Measurements from ENCODE around the gene CIAO2B. TPM values are rescaled to one million over a fixed set of nuclear protein-coding genes. Genes with fewer than 3 reads are reported as not detected.
A peak's percentile ranks its signal among the peaks of the same experiment; 100 is the strongest.

Gene CIAO2B
- polyA plus RNA-seq, 2 donors = 139 to 266 TPM

GRCh38 chr16:66923866-66924265 is 10.3 kb downstream of the CIAO2B start:
- Histone ChIP-seq H3K4me3 (ENCODE audit: low read depth in 1 of 2, low read length in 2 of 2) (peak overlapping the region; percentile 40 to 55), H3K27me3 (ENCODE audit: control insufficient read depth in 1 of 2, insufficient read depth in 2 of 2, low read length in 2 of 2) (no peaks in the 10 kb centered on the region), H3K4me1 (ENCODE audit: control insufficient read depth in 2 of 2, insufficient read depth in 2 of 2, low read length in 1 of 2) (peaks cover 16 to 45% of the 10 kb centered on the region in 2 donors), H3K27ac (ENCODE audit: low read depth in 2 of 2, low read length in 1 of 2) (peak overlapping the region; percentile 70 to 83), H3K36me3 (ENCODE audit: control insufficient read depth in 2 of 2, insufficient read depth in 2 of 2, low read length in 1 of 2) (peaks cover 0 to 6% of the 10 kb centered on the region in 2 donors), H3K9me3 (ENCODE audit: control insufficient read depth in 2 of 2, insufficient read depth in 1 of 2, low read depth in 1 of 2, low read length in 1 of 2) (no peaks in the 10 kb centered on the region)
- WGBS, 2 donors = 34 to 38% methylated on average over 3 of the region's 3 CpGs

- H3K4me3 ChIP-seq (ENCODE audit: low read depth in 1 of 2, low read length in 2 of 2) = peak overlapping the region; percentile 40 to 55
These were observed 10.9 kb downstream of the CIAO2B start for GRCh38 chr16:66923247-66923731.

GRCh38 chr16:66921729-66922450 is 12.3 kb downstream of the CIAO2B start:
- Histone ChIP-seq H3K27me3 (ENCODE audit: control insufficient read depth in 1 of 2, insufficient read depth in 2 of 2, low read length in 2 of 2) (no peaks in the 10 kb centered on the region), H3K4me1 (ENCODE audit: control insufficient read depth in 2 of 2, insufficient read depth in 2 of 2, low read length in 1 of 2) (peaks cover 11 to 42% of the 10 kb centered on the region in 2 donors), H3K36me3 (ENCODE audit: control insufficient read depth in 2 of 2, insufficient read depth in 2 of 2, low read length in 1 of 2) (peaks cover 0 to 6% of the 10 kb centered on the region in 2 donors), H3K4me3 (ENCODE audit: low read depth in 1 of 2, low read length in 2 of 2) (no peak overlapping the region), H3K27ac (ENCODE audit: low read depth in 2 of 2, low read length in 1 of 2) (no peak overlapping the region), H3K9me3 (ENCODE audit: control insufficient read depth in 2 of 2, insufficient read depth in 1 of 2, low read depth in 1 of 2, low read length in 1 of 2) (no peaks in the 10 kb centered on the region)
- 63 to 69% methylated on average over 41 to 42 of the region's 42 CpGs for WGBS, 2 donors

More at GRCh38 chr16:66923247-66923731, 10.9 kb downstream of the CIAO2B start:
- H3K27ac ChIP-seq (ENCODE audit: low read depth in 2 of 2, low read length in 1 of 2) = peak overlapping the region; percentile 70 to 83
- peaks cover 0 to 6% of the 10 kb centered on the region in 2 donors for H3K36me3 ChIP-seq (ENCODE audit: control insufficient read depth in 2 of 2, insufficient read depth in 2 of 2, low read length in 1 of 2)
- H3K9me3 ChIP-seq (ENCODE audit: control insufficient read depth in 2 of 2, insufficient read depth in 1 of 2, low read depth in 1 of 2, low read length in 1 of 2) = no peaks in the 10 kb centered on the region
- peaks cover 17 to 45% of the 10 kb centered on the region in 2 donors for H3K4me1 ChIP-seq (ENCODE audit: control insufficient read depth in 2 of 2, insufficient read depth in 2 of 2, low read length in 1 of 2)
- 46 to 58% methylated on average over 18 of the region's 18 CpGs for WGBS, 2 donors
- no peaks in the 10 kb centered on the region for H3K27me3 ChIP-seq (ENCODE audit: control insufficient read depth in 1 of 2, insufficient read depth in 2 of 2, low read length in 2 of 2)

DNA sequence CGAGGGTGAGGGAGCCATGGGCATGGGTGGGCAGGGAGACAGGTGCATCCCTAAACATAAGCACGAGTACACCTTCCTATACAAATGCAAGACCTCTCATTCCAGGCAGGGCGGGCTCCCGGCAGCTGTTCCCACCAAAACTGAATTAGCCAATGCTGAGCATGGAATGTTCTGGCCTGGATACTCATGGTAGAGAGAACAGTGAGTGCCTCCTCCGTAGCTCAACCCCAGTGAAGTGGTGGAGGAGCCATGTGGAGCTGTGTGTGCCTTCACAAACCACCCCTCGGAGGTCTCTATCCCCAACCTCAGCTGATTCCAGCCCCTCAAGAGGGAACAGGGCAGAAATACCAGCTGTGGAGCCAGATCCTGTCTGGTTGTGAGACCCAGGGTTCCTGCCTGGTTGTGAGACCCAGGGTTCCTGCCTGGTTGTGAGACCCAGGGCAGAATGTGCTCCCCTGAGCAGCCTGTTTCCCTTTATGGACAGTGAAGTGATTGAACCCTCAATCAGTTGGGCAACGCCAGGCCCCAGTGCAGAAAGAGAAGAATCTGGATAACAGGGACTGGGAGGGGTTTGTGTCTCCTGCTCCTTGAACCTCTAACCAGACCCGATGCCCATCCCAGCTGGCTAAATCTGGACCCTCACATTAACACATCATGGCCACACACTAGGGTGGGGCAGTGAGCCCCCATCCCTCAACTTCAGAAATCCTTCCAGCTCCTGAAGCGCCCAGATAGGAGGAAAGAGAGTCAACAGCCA is 13.1 kb downstream of the CIAO2B start:
- Histone ChIP-seq H3K36me3 (ENCODE audit: control insufficient read depth in 2 of 2, insufficient read depth in 2 of 2, low read length in 1 of 2) (peaks cover 0 to 6% of the 10 kb centered on the region in 2 donors), H3K4me3 (ENCODE audit: low read depth in 1 of 2, low read length in 2 of 2) (no peak overlapping the region), H3K4me1 (ENCODE audit: control insufficient read depth in 2 of 2, insufficient read depth in 2 of 2, low read length in 1 of 2) (peaks cover 11 to 38% of the 10 kb centered on the region in 2 donors), H3K9me3 (ENCODE audit: control insufficient read depth in 2 of 2, insufficient read depth in 1 of 2, low read depth in 1 of 2, low read length in 1 of 2) (no peaks in the 10 kb centered on the region), H3K27ac (ENCODE audit: low read depth in 2 of 2, low read length in 1 of 2) (peak overlapping the region; percentile 20 to 21), H3K27me3 (ENCODE audit: control insufficient read depth in 1 of 2, insufficient read depth in 2 of 2, low read length in 2 of 2) (no peaks in the 10 kb centered on the region)
- 74 to 82% methylated on average over 9 of the region's 9 CpGs for WGBS, 2 donors

DNA sequence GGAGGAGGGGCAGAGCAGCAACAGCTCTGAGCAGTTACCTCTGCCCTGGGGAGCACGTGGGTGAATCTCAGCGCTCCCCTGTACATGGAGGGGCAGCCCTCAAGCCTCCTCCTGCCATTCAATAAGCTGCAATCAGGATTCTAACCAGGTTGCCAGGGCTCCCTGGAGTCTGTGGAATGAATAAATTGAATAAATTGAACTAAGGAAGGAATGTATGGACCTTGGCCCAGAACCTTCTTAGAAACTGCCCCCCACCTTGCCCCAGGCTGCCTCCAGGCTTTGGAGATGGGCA is 14.0 kb downstream of the CIAO2B start:
- Histone ChIP-seq H3K27me3 (ENCODE audit: control insufficient read depth in 1 of 2, insufficient read depth in 2 of 2, low read length in 2 of 2) (no peaks in the 10 kb centered on the region), H3K9me3 (ENCODE audit: control insufficient read depth in 2 of 2, insufficient read depth in 1 of 2, low read depth in 1 of 2, low read length in 1 of 2) (no peaks in the 10 kb centered on the region), H3K36me3 (ENCODE audit: control insufficient read depth in 2 of 2, insufficient read depth in 2 of 2, low read length in 1 of 2) (peaks cover 0 to 6% of the 10 kb centered on the region in 2 donors), H3K4me1 (ENCODE audit: control insufficient read depth in 2 of 2, insufficient read depth in 2 of 2, low read length in 1 of 2) (peaks cover 11 to 38% of the 10 kb centered on the region in 2 donors), H3K4me3 (ENCODE audit: low read depth in 1 of 2, low read length in 2 of 2) (no peak overlapping the region), H3K27ac (ENCODE audit: low read depth in 2 of 2, low read length in 1 of 2) (no peak overlapping the region)
- WGBS, 2 donors = 58 to 60% methylated on average over 2 of the region's 2 CpGs

DNA sequence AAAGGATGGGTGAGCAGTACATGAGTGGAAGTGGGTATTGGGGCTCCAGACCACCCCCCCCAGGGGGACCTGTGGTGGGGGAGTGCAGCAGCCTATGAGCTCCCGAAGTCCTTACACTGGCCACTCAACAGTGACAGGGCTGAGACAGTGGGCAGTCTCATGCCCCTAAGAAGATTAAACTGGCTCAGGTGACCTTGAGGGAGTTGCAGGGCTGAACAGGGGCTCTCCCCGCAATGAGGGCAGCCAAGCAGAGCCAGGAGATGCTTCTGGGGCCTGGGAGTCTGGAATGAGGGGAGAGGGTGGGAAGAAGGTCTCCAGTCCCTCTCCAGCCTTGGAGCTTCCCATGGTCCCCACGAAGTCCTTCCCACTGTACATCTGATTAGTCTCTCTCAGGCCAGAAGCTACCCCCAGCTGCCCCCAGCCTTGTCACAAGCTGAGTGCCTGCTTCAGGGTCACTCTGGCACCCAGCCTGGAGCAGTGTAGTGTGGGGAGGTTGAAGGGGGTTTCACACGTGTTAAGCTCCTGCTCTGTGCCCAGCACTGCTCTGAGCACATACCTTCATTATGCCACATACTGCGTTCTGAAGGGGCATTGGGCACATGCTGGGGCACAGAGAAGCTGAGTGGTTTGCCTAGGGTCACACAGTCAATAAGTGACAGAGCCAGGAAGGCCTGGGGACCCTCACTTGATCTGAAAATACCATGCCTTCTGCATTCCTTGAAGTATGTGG is 14.5 kb downstream of the CIAO2B start:
- Histone ChIP-seq H3K36me3 (ENCODE audit: control insufficient read depth in 2 of 2, insufficient read depth in 2 of 2, low read length in 1 of 2) (peaks cover 0 to 6% of the 10 kb centered on the region in 2 donors), H3K4me3 (ENCODE audit: low read depth in 1 of 2, low read length in 2 of 2) (no peak overlapping the region), H3K27ac (ENCODE audit: low read depth in 2 of 2, low read length in 1 of 2) (no peak overlapping the region), H3K4me1 (ENCODE audit: control insufficient read depth in 2 of 2, insufficient read depth in 2 of 2, low read length in 1 of 2) (peaks cover 11 to 34% of the 10 kb centered on the region in 2 donors), H3K27me3 (ENCODE audit: control insufficient read depth in 1 of 2, insufficient read depth in 2 of 2, low read length in 2 of 2) (no peaks in the 10 kb centered on the region), H3K9me3 (ENCODE audit: control insufficient read depth in 2 of 2, insufficient read depth in 1 of 2, low read depth in 1 of 2, low read length in 1 of 2) (no peaks in the 10 kb centered on the region)
- 70 to 73% methylated on average over 5 of the region's 5 CpGs for WGBS, 2 donors

DNA sequence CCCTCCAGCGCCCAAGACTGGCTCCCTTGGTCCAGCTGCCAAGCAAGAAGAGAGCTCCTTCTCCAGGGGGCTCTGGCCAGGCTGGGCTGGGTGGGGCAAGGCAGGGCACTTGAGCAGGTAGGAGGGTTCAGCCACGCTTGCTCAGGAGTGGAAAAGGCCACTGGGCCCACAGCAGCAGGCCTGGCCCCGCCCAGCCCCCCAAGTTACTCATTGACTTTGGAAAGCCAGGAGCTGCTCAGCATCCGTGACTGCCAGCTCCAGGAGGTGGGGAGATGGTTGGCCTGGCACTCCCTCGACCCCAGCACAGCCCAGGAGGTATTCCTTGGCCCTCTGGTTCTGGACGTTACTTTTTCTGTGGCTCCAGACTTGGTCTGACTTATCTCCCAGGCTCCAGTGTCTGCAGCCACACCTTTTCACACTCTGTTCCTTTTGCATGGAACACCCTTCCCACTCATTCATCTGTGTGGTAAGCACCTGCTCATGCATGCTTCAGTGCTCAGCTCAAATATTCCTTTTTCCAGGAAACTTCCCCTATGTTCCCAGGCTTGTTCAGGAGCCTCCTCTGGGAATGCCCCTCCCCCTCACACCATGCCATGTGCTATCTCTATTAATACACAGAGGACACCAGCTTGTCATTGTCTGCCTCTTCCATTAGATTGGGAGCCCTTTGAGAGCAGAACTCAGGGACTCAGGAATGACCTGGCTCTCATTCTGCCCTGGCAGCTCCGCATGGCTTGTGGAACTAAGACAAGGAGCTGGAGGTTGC is 15.2 kb downstream of the CIAO2B start, which contains the start of gene CDH16:
TSS of gene CDH16 (minus strand) at position 83 of the 766 bp plus-strand sequence. CDS start 820 bp downstream, outside the sequence.
- 63 to 73% methylated on average over 7 of the region's 7 CpGs for WGBS, 2 donors

GRCh38 chr16:66918355-66918754 is 15.8 kb downstream of the CIAO2B start:
- Histone ChIP-seq H3K36me3 (ENCODE audit: control insufficient read depth in 2 of 2, insufficient read depth in 2 of 2, low read length in 1 of 2) (peaks cover 0 to 5% of the 10 kb centered on the region in 2 donors), H3K4me3 (ENCODE audit: low read depth in 1 of 2, low read length in 2 of 2) (no peak overlapping the region), H3K27ac (ENCODE audit: low read depth in 2 of 2, low read length in 1 of 2) (no peak overlapping the region), H3K4me1 (ENCODE audit: control insufficient read depth in 2 of 2, insufficient read depth in 2 of 2, low read length in 1 of 2) (peaks cover 9 to 25% of the 10 kb centered on the region in 2 donors), H3K27me3 (ENCODE audit: control insufficient read depth in 1 of 2, insufficient read depth in 2 of 2, low read length in 2 of 2) (no peaks in the 10 kb centered on the region), H3K9me3 (ENCODE audit: control insufficient read depth in 2 of 2, insufficient read depth in 1 of 2, low read depth in 1 of 2, low read length in 1 of 2) (peaks cover 0 to 2% of the 10 kb centered on the region in 2 donors)
- WGBS, 2 donors = 91 to 93% methylated on average over 5 to 6 of the region's 6 CpGs

More for the DNA sequence above, 15.2 kb downstream of the CIAO2B start, which contains the start of gene CDH16:
- Histone ChIP-seq H3K4me3 (ENCODE audit: low read depth in 1 of 2, low read length in 2 of 2) (no peak within 1 kb of the TSS), H3K36me3 (ENCODE audit: control insufficient read depth in 2 of 2, insufficient read depth in 2 of 2, low read length in 1 of 2) (peaks cover 0 to 6% of the 10 kb centered on the region in 2 donors), H3K27ac (ENCODE audit: low read depth in 2 of 2, low read length in 1 of 2) (no peak within 1 kb of the TSS), H3K27me3 (ENCODE audit: control insufficient read depth in 1 of 2, insufficient read depth in 2 of 2, low read length in 2 of 2) (no peaks in the 10 kb centered on the region), H3K4me1 (ENCODE audit: control insufficient read depth in 2 of 2, insufficient read depth in 2 of 2, low read length in 1 of 2) (peaks cover 11 to 32% of the 10 kb centered on the region in 2 donors), H3K9me3 (ENCODE audit: control insufficient read depth in 2 of 2, insufficient read depth in 1 of 2, low read depth in 1 of 2, low read length in 1 of 2) (peaks cover 0 to 2% of the 10 kb centered on the region in 2 donors)

Measured in esophagus (tissue), 2 donors.